ENCODE data around the gene ARL8B. TPM values are rescaled to one million over a fixed set of nuclear protein-coding genes. Genes with fewer than 3 reads are reported as not detected.

Gene ARL8B
- total and polyA plus RNA-seq, 2 of the 8 experiments (the other 6 are each of a cell fraction or from before 2014, with no cell fraction given) = 14.5 to 27.8 TPM

DNA sequence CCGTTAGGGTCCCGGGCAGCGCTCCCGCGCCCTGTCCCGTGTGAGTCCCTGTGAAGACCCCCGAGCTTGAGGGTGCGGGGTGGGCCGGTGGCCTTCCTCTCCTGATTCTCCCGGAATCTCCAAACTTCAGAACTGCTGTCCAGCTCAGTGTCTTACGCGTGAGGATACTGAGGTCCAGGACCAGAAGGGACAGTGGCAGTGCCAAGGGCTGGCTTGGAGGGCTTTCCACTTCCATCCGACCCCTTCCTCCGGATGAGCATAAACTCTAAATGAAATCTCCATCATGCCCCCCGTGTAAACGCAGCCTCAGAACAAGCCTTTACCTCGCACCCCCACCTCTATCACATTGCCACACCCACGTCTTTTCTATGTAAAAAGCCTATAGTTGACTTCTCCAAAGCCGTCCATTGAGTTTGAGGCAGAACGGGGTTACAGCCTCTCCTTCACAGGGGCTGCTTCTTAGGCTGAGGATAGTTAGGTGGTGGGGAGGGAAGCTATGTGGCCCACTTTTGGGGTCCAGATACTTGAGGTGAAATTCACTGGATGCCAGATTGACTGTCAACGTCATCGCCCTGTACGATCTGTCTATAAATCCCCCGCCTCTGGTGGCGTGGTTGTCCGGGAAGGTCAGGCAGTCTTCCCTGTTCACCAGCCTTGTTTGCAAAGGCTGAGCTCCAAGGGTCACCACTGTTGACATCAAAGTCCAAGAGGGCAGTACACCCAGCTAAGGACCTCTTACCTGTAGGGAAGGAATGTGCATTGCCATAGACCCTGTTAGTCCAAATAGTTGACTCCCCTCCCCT lies 66.5 kb downstream of the ARL8B start:
- H4K5ac ChIP-seq (ENCODE audit: insufficient read length, low read depth, low read length) = no peak overlapping the region
- H2AK5ac ChIP-seq (ENCODE audit: low read depth, low read length) = no peak overlapping the region
- peak overlapping the region; percentile 37 for H3K56ac ChIP-seq (replicated peaks; ENCODE audit: insufficient read length, low read depth, low read length)
- peak overlapping the region; percentile 84 to 88 for H3K4me2 ChIP-seq (ENCODE audit: insufficient read depth in 1 of 2, low read depth in 2 of 2, low read length in 2 of 2)
- H3K4ac ChIP-seq (replicated peaks; ENCODE audit: insufficient read length, low read depth, low read length) = no peak overlapping the region
- no peak overlapping the region for H4K91ac ChIP-seq (replicated peaks; ENCODE audit: insufficient read length, low read length)
- peaks cover 4% of the 10 kb centered on the region; the same call in 1 of the 2 replicates for H3K79me1 ChIP-seq (ENCODE audit: low read depth, low read length)
- no peak overlapping the region for H2BK20ac ChIP-seq (ENCODE audit: low read length)
- no peak overlapping the region for H3K23ac ChIP-seq (ENCODE audit: insufficient read length)
- no peak overlapping the region for H3K18ac ChIP-seq (ENCODE audit: extremely low read depth, low read length)
- peaks cover 0 to 1% (median 0%) of the 10 kb centered on the region in 4 experiments; a peak in 1 of 8 replicates for H3K36me3 ChIP-seq (ENCODE audit: control insufficient read depth in 2 of 4, insufficient read depth in 4 of 4, low read length in 3 of 4)
- H3K79me2 ChIP-seq (ENCODE audit: control insufficient read depth in 1 of 2, insufficient read depth in 2 of 2, low read length in 2 of 2) = peaks cover 2 to 49% of the 10 kb centered on the region in 2 experiments; a peak in 3 of 4 replicates
- H3K9me3 ChIP-seq (ENCODE audit: insufficient read depth in 2 of 2, low read depth in 1 of 2, low read length in 1 of 2) = no peaks in the 10 kb centered on the region
- DNase-seq (ENCODE audit: low read depth in 1 of 2, low spot score in 2 of 2) = peak in 1 of 2 experiments; percentile 47
- H2BK15ac ChIP-seq (ENCODE audit: low read length) = no peak overlapping the region
- 0 out of 2 replicates have a peak overlapping the region, but pooled peaks have one; percentile 52 for H2BK12ac ChIP-seq (ENCODE audit: low read depth, low read length)
- peaks cover 0 to 6% (median 0%) of the 10 kb centered on the region in 4 experiments; a peak in 1 of 7 replicates for H3K27me3 ChIP-seq (replicated peaks in 1 of 4; ENCODE audit: control insufficient read depth in 3 of 4, extremely low read depth in 1 of 4, insufficient read depth in 3 of 4, low read length in 3 of 4)
- H3K4me1 ChIP-seq (replicated peaks in 1 of 4; ENCODE audit: control insufficient read depth in 3 of 4, insufficient read depth in 4 of 4, low read length in 3 of 4) = peaks cover 0 to 9% (median 5%) of the 10 kb centered on the region in 4 experiments; a peak in 4 of 7 replicates
- no peak overlapping the region for H3K14ac ChIP-seq (ENCODE audit: insufficient read length)
- H2BK120ac ChIP-seq (replicated peaks; ENCODE audit: low read depth, low read length) = no peak overlapping the region
- H3K9ac ChIP-seq (replicated peaks in 1 of 4; ENCODE audit: extremely low read depth in 1 of 4, low read depth in 3 of 4, low read length in 3 of 4) = peak overlapping the region in 3 of 4 experiments; percentile 58 to 82 (median 76); a peak in 6 of 7 replicates
- H4K8ac ChIP-seq (ENCODE audit: extremely low read depth, insufficient read depth, low read length) = no peak overlapping the region
- no peak overlapping the region for H2AFZ ChIP-seq (ENCODE audit: low read length)
- WGBS, 2 experiments (ENCODE audit: extremely low coverage in 1 of 2, insufficient coverage in 1 of 2, insufficient read length in 1 of 2, insufficient replicate concordance in 2 of 2, low coverage in 1 of 2, low lambda C conversion rate in 2 of 2, missing lambda C conversion rate in 1 of 2) = 16% methylated on average over 23 of the region's 26 CpGs; no CpG with 5 or more reads in 1 of the 2 experiments
- H2BK5ac ChIP-seq (ENCODE audit: low read depth, low read length) = no peak overlapping the region
- ChIA-PET POLR2A (ENCODE audit: partially characterized antibody) (interaction anchor here (1.4 to 7.4 kb wide), 5 partner anchors 7 to 55 kb away, joined by 3 to 46 read pairs (median 5); no protein-coding TSS in a partner anchor), CTCF (ENCODE audit: partially characterized antibody) (interaction anchor here (1.1 to 1.6 kb wide), 3 partner anchors 9 to 67 kb away, joined by 3 to 5 read pairs (median 4); partner anchors contain the start of gene ARL8B)
- no peak for FAIRE-seq
- TF ChIP-seq RBBP5 (IDR thresholded peaks at IDR 0.05; ENCODE audit: borderline replicate concordance, low read depth, low read length) (0 out of 2 replicates have a peak, but pooled peaks have one; percentile 3), BCL11A (IDR thresholded peaks at IDR 0.05; ENCODE audit: low read depth in 2 of 2, low read length in 2 of 2) (no peak), SIN3A (conservative IDR thresholded peaks at IDR 0.05 in 1 of 2, IDR thresholded peaks at IDR 0.05 in 1 of 2; ENCODE audit: low read depth in 1 of 2, low read length in 2 of 2) (peak in 1 of 2 experiments; percentile 10; a peak in 1 of 4 replicates), ASH2L (IDR thresholded peaks at IDR 0.05; ENCODE audit: low read length) (peak; percentile 19)
- H4K20me1 ChIP-seq (replicated peaks in 1 of 2; ENCODE audit: control insufficient read depth in 1 of 2, insufficient read depth in 2 of 2, low read length in 2 of 2) = peaks cover 4 to 7% of the 10 kb centered on the region in 2 experiments
- peaks cover 13% of the 10 kb centered on the region for H3K23me2 ChIP-seq (ENCODE audit: low read depth, low read length)
- H3K27ac ChIP-seq (ENCODE audit: low read depth, low read length) = no peak overlapping the region
- peak overlapping the region; percentile 70 to 98 (median 81) for H3K4me3 ChIP-seq (ENCODE audit: extremely low read depth in 1 of 4, insufficient read depth in 2 of 4, low read depth in 3 of 4, low read length in 4 of 4)

Data from H1 (cell line).